Calu3 (cell line): ENCODE measurements around the gene ANAPC15. TPM values are rescaled to one million over a fixed set of nuclear protein-coding genes. Genes with fewer than 3 reads are reported as not detected.
A peak's percentile ranks its signal among the peaks of the same experiment; 100 is the strongest.

ENCODE experiments used
- BruUV-seq: library from RNA; stranded (reverse); fragments of 400-500 nt; replicated peaks from 2 replicates; lab custom pipeline; 2021; lab: Mats Ljungman, UMichigan
- CTCF ChIA-PET: fragments of 300-600 bp; sonication (Branson Sonifier 250); formaldehyde crosslinking; loops from one replicate; lab custom pipeline; 2022; ENCODE audit warnings: antibody characterized with exemption; lab: Charles Lee
- DNase-seq: peaks from one replicate; pipeline ENCODE4 v3.0.0; 2022
- H3K27ac Mint-ChIP-seq: one replicate; pipeline ENCODE4 v1.8.0; 2022; ENCODE audit warnings: mixed read lengths; ENCODE audit not compliant: unreplicated experiment
- H3K27me3 Mint-ChIP-seq: one replicate; pipeline ENCODE4 v1.8.0; 2022; ENCODE audit warnings: mixed read lengths; ENCODE audit not compliant: unreplicated experiment
- H3K36me3 Mint-ChIP-seq: one replicate; pipeline ENCODE4 v1.8.0; 2022; ENCODE audit warnings: mild to moderate bottlenecking, moderate library complexity, mixed read lengths; ENCODE audit not compliant: insufficient read depth, unreplicated experiment
- H3K4me1 Mint-ChIP-seq: one replicate; pipeline ENCODE4 v1.8.0; 2022; ENCODE audit warnings: mild to moderate bottlenecking, low read depth, mixed read lengths; ENCODE audit not compliant: unreplicated experiment
- H3K4me3 Mint-ChIP-seq: one replicate; pipeline ENCODE4 v1.8.0; 2022; ENCODE audit warnings: mild to moderate bottlenecking, low read depth, moderate library complexity, mixed read lengths; ENCODE audit not compliant: unreplicated experiment
- H3K9me3 Mint-ChIP-seq: one replicate; pipeline ENCODE4 v1.8.0; 2022; ENCODE audit warnings: low read depth, mixed read lengths; ENCODE audit not compliant: unreplicated experiment
- CTCF ChIP-seq: fragments of 200-600 bp; IDR thresholded peaks from one replicate; pipeline ENCODE4 v1.8.0; 2022; ENCODE audit warnings: antibody characterized with exemption; ENCODE audit not compliant: unreplicated experiment
- intact Hi-C: fragments of 100-400 bp; cut with micrococcal nuclease; formaldehyde crosslinking; loops from one replicate; pipeline ENCODE4 v1.10.0; 2022; ENCODE audit not compliant: unreplicated experiment
- total RNA-seq: library from RNA; stranded (reverse); gene quantifications from 2 replicates; pipeline ENCODE4 v1.2.3, GENCODE V29; 2022

The ANAPC15 gene
- total RNA-seq, 1 experiment from 2014 or later = 29.4 TPM

- DNase-seq = no peak
- CTCF ChIA-PET = no interaction called here
- BruUV-seq = no TSS peak
- Mint-ChIP-seq H3K4me3 (no peak overlapping the region), H3K4me1 (peaks cover 11% of the 10 kb centered on the region), H3K27me3 (no peaks in the 10 kb centered on the region), H3K27ac (peak overlapping the region; percentile 30), H3K9me3 (no peaks in the 10 kb centered on the region), H3K36me3 (peaks cover 27% of the 10 kb centered on the region)
- no peak for TF ChIP-seq CTCF
- intact Hi-C loops = no loop called here
Observed at GRCh38 chr11:72083414-72083813, 29.1 kb downstream of the ANAPC15 start.

- Mint-ChIP-seq H3K36me3 (peaks cover 27% of the 10 kb centered on the region), H3K27me3 (no peaks in the 10 kb centered on the region), H3K4me3 (peak overlapping the region; percentile 87), H3K4me1 (peaks cover 18% of the 10 kb centered on the region), H3K27ac (peak overlapping the region; percentile 94), H3K9me3 (no peaks in the 10 kb centered on the region)
- CTCF ChIA-PET = interaction anchor here (0.6 to 1.3 kb wide), 3 partner anchors 10 to 57 kb away, joined by 3 read pairs; no protein-coding TSS in a partner anchor
- no TSS peak for BruUV-seq
- no peak for TF ChIP-seq CTCF
- intact Hi-C loops = no loop called here
- DNase-seq = no peak
Observed at GRCh38 chr11:72081821-72082453, 30.6 kb downstream of the ANAPC15 start.

- H3K27ac Mint-ChIP-seq = peak overlapping the region; percentile 94
- H3K4me3 Mint-ChIP-seq = peak overlapping the region; percentile 87
- CTCF ChIA-PET = interaction anchor here (0.6 to 1.3 kb wide), 2 partner anchors 10 to 56 kb away, joined by 3 read pairs; no protein-coding TSS in a partner anchor
- no peaks in the 10 kb centered on the region for H3K9me3 Mint-ChIP-seq
- H3K36me3 Mint-ChIP-seq = peaks cover 27% of the 10 kb centered on the region
- BruUV-seq = TSS peak; percentile 58
- no peak for DNase-seq
- H3K27me3 Mint-ChIP-seq = no peaks in the 10 kb centered on the region
- H3K4me1 Mint-ChIP-seq = peaks cover 22% of the 10 kb centered on the region
- no peak for TF ChIP-seq CTCF
- intact Hi-C loops = no loop called here
Observed at GRCh38 chr11:72081184-72081644, 31.3 kb downstream of the ANAPC15 start.

- CTCF ChIA-PET = interaction anchor here (0.8 to 1.3 kb wide), 2 partner anchors 55 to 739 kb away, joined by 3 to 6 read pairs; no protein-coding TSS in a partner anchor
- peak; percentile 98 for DNase-seq
- intact Hi-C loops = no loop called here
- Mint-ChIP-seq H3K9me3 (no peaks in the 10 kb centered on the region), H3K4me1 (peaks cover 22% of the 10 kb centered on the region), H3K4me3 (peak within 1 kb of the TSS; percentile 87), H3K27ac (peak within 1 kb of the TSS; percentile 94), H3K36me3 (peaks cover 33% of the 10 kb centered on the region), H3K27me3 (no peaks in the 10 kb centered on the region)
- BruUV-seq = no TSS peak
- no peak for TF ChIP-seq CTCF
Observed at GRCh38 chr11:72080326-72081183, 31.9 kb downstream of the ANAPC15 start, which contains the start of the genes LRRC51 and NUMA1. Gene LRRC51 (plus strand): TSS chr11:72080850. CDS start chr11:72089084, 8,234 bp downstream. Gene NUMA1 (minus strand): TSS chr11:72080542. CDS start chr11:72035943, 44,599 bp downstream.
